ENCODE measurements around the gene SLC8A3.

The SLC8A3 gene

GRCh38 chr14:70173569-70173968 lies 15.2 kb downstream of the SLC8A3 start:
- DNase-seq (ENCODE audit: low read depth in 2 of 2) = no peak

- DNase-seq (ENCODE audit: low read depth in 2 of 2) = no peak
These were observed 17.0 kb downstream of the SLC8A3 start for GRCh38 chr14:70171726-70172125.

- DNase-seq (ENCODE audit: low read depth in 2 of 2) = no peak
These were observed 17.8 kb downstream of the SLC8A3 start for GRCh38 chr14:70170976-70171375.

GRCh38 chr14:70168406-70168805 lies 20.3 kb downstream of the SLC8A3 start:
- no peak for DNase-seq (ENCODE audit: low read depth in 2 of 2)

DNA sequence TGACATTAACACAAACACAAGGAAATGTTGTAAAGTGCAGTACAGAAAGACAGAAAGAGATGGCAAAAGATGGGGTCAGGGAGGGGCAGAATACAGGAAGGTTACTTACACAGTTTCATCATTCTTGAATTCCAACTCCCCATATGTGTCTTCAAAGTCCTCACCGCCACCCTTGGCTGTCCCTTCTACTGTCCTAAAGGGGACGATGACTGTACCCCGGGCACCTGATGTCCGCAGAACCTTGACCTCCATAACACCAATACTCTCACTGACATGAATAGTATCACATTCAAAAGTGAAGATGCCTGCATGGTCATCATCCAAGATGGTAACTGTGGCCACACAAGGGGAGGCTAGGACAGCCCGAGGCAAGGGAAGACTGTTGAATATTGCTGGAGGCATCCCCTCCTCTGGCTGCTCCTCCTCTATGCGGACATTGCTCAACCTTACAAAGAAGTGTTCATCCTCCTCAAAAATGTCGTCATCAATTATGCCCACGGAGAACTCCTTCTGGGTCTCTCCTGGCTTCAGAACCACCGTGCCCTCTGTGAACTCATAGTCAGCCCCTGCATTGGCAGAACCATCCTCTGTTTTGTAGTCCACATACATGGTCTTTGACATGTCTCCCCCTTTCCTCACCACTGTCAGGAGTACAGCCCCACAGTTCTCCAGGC lies 22.1 kb downstream of the SLC8A3 start:
- DNase-seq (ENCODE audit: low read depth in 2 of 2) = no peak

DNA sequence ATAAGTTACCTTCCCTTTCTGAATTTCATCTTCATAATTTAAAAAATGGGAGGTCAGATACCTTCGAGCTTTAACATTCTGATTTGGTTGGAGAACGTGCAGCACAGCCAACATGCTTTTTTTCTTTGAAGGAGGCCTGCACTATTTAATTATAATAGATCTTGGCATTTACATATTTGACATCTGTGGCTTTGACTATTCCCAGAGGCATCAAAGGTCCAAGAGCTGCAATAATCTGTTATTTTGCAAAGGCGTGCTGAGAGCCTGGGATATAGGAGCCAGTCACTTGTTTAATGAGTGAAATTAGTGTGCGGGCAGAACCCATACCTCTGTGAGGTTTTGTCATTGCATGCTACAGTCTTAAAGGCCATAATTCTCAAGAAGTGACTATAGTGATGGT lies 26.4 kb downstream of the SLC8A3 start:
- no peak for DNase-seq (ENCODE audit: low read depth in 2 of 2)

DNA sequence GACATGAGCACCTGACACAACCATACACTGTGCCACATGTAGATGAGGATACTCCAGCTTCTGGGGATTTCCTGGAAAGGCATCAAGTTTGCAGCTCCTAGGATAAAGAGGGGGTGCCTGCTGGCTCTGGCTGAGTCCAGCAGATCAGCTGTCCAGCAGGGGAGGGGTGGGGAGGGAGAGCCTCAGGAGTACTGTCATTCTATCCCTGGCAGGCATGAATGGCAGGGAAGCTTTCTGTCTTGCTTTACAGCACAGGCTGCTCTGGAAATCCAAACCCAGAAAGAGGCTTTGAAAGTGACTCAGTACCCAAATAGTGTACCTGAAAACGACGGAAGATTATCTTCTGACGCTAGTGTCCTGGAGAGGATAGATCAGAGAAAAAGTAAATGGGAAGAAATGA lies 32.2 kb downstream of the SLC8A3 start:
- DNase-seq (ENCODE audit: low read depth in 2 of 2) = no peak

DNA sequence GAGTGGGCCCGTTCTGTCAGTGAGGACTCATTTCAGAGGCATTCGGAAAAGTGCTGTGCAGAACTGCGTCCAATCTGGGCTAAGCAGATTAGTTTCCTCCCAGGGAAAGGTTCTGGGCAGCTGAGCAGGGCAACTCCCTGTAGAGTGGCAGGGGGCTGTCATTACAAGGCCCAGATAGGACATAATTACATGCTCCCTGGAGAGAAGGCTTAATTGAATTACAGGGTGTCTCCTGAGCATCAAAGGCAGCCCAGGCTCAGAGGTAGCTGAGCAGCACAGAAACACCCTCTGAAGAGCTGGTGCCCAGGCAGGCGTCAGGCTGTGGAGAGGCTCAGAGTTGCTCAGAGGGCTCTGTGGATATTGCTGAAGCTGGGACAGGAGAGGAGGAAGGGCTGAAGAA lies 36.0 kb downstream of the SLC8A3 start:
- no peak for DNase-seq (ENCODE audit: low read depth in 2 of 2)

DNA sequence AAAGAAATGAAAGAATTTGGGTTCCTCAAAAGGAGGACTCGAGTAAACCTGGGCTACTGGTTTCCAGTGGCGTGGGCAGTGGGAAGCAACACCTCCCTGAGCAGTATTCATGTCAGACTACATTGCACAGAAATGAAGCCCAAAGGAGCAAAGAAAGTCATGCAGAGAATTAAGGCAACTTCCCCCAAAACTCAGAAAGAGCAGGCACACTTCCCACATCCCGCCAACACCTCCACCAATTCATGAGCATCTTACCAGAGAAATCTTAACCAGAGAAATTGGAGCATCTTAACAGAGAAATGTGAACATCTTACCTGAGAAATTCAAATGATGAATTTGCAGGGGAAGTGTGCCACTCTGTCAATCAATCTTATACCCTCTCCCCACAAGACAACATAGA lies 36.7 kb downstream of the SLC8A3 start:
- no peak for DNase-seq (ENCODE audit: low read depth in 2 of 2)

GRCh38 chr14:70149596-70150165 lies 39.1 kb downstream of the SLC8A3 start:
- DNase-seq (ENCODE audit: low read depth in 2 of 2) = no peak

DNA sequence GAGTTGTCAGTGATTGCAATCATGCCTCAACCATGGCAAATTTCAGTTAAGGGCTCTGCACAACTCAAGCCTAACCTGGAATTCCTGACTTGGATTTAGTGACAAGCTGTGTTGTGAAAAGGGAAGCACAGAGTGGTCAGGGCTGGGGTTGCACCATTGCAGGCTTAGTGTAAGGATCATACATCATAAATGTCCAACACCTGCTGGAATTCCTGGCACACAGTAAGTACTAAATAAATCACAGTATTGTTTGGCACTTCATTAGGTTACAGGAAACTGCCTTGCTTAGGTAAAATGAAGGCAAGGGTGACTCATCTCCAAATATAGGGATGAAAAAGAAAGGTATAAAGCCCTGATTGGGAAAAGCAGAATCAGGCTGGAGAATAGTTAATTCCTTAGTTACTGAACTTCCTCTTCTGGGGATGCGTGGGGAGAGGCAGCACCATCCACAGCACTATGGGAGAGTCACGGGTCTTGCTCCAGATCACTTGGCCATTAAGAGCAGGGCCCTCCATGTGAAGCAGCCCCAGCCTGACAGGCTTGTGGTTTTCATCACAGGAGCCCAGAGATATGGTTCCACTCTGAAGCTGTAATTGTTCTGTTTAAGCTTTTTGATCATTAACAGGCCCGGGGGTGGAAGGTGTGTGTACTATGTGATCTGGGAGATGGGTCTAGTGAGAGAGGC lies 39.7 kb downstream of the SLC8A3 start:
- no peak for DNase-seq (ENCODE audit: low read depth in 2 of 2)

DNA sequence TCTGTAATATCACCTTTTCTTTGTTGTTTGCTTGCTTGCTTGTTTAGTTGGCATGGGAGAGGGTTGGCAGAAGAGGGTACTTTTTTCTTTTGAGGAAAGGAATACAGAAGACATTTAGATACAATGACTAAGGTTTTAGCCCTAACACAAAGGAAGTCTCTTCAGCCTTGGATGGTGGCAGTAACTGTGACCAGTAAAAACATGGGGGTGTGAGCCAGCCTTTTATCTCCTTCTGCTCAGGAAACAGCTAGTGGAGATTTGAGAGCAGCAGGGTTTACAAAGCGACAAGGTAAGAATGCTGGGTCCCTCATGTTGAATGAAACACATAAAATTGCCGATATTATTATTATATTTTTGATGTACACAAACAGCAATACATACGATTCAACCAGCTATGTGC lies 40.4 kb downstream of the SLC8A3 start:
- no peak for DNase-seq (ENCODE audit: low read depth in 2 of 2)

DNA sequence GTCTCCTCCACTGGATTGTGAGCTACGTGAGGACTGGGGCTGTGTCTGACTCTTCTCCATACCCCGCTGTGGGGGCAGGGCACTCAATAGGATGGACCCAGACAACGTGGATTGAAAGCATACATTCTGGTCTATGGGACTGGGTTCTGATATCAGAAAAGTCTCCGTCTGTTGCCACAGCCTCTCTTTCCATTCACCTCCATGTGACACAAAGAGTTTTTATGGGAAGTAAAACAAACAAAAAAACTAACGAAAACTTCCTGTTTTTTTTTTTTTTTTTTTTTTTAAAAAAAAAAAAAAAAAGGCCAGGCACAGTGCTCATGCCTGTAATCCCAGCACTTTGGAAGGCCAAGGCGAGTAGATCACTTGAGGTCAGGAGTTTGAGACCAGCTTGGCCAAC lies 44.7 kb downstream of the SLC8A3 start:
- DNase-seq (ENCODE audit: low read depth in 2 of 2) = no peak

- DNase-seq (ENCODE audit: low read depth in 2 of 2) = no peak
These were observed 45.4 kb downstream of the SLC8A3 start for GRCh38 chr14:70143306-70143705.

GRCh38 chr14:70140614-70141013 lies 48.1 kb downstream of the SLC8A3 start:
- DNase-seq (ENCODE audit: low read depth in 2 of 2) = no peak

DNA sequence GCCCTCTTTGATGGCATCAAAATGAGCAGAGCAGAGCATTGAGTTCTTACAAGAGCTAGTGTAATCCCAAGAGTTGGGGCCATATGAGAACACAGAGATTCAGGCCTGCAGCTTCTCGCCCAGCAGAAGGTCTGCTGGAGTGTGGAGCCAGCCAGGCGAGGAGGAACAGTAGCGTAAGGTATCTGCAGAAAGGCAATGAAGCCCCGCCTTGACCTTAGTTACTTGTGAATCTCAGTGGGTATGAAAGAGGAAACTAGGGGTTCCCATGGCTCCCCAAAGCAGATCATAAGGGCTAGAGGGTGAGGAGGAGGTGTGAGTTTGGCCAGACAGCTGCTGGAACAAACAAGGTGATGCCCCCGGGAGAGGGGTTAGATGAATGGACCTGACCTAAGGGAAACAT lies 49.4 kb downstream of the SLC8A3 start:
- DNase-seq (ENCODE audit: low read depth in 2 of 2) = no peak

DNA sequence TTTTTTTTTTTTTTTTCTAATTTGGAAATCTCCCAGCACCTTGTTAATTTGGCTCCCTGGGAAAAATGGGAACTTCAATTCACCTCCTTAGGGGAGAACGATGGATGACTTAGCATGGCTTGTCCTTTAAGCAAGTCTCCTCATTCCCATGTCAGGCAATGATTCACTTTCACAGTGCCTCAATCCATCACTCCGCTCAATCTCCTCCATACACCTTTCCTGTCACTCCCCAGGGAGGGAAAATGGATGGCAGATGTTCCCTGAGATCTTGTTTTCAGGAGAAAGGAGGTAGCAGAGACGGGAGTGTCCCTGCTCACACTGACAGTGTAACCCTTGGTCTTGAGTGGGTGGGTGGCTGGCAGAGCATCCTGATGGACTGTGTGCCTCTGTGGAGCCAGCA lies 51.0 kb downstream of the SLC8A3 start:
- DNase-seq (ENCODE audit: low read depth in 2 of 2) = no peak

- DNase-seq (ENCODE audit: low read depth in 2 of 2) = no peak
These were observed 55.3 kb downstream of the SLC8A3 start for GRCh38 chr14:70133461-70133860.

DNA sequence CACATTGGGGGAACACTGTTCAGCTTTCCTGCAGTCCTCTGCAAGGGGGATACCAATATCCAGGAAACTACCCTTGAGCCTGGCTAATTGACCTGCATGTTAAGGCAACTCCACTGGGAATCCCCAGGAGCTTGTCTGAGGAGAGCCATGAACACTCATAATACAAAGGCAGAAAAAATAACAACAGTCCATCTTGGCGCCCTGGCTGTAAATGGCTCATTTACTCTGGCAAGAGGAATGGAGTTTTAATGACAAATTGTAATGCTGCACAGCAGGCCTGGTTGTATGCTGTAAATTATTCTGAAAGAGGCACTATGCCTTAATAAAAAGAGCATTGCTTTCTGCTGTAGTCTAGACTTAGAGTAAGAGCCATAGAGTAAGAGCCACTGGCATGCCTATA lies 58.3 kb downstream of the SLC8A3 start:
- no peak for DNase-seq (ENCODE audit: low read depth in 2 of 2)

GRCh38 chr14:70127186-70127585 lies 61.6 kb downstream of the SLC8A3 start:
- no peak for DNase-seq (ENCODE audit: low read depth in 2 of 2)

DNA sequence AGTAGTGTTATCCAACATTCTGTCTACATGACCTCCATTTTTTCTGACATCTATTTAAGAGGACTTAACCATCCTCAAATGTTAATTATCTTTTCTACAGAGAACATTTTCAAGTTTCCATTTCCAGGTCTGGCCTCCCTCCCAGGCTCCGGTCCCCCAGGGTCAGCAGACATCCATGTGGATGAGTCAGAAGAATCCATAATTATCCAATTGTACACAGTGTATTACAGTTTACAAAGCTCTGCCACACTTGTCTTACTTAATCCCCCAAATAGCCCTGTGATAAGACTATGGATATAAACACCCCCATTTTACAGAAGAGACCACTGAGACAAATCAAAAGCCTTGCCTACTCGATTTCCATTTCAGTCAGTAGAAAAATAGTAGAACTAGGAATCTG lies 65.0 kb downstream of the SLC8A3 start:
- no peak for DNase-seq (ENCODE audit: low read depth in 2 of 2)

- no peak for DNase-seq (ENCODE audit: low read depth in 2 of 2)
These were observed 67.2 kb downstream of the SLC8A3 start for GRCh38 chr14:70121521-70121920.

GRCh38 chr14:70118064-70118463 lies 70.7 kb downstream of the SLC8A3 start:
- no peak for DNase-seq (ENCODE audit: low read depth in 2 of 2)
